Gastrocnemius medialis (tissue), 4 donors: ENCODE results near the gene VAMP4. TPM values are rescaled to one million over a fixed set of nuclear protein-coding genes. Genes with fewer than 3 reads are reported as not detected.
"Not testable (repeated sequence)": the region's sequence is repeated elsewhere in the genome, so short reads cannot be mapped to it uniquely, and the experiment has no call there.

ENCODE experiments used
- ATAC-seq, 2 donors: fragments of 150-250 bp; one replicate each; pipeline ENCODE4 v1.9.1; 2016
- DNase-seq, 2 donors: peaks; one replicate each; pipeline ENCODE4 v3.0.0-alpha.2; 2019
- H3K27ac ChIP-seq, 4 donors: fragments of 200-600 bp; sonication (generic); 1 replicate in 1 of 4; 2 replicates in 3 of 4; pipeline ENCODE4 v1.5.1; 2016 to 2018; ENCODE audit warnings: mild to moderate bottlenecking in 2 of 4, moderate library complexity in 1 of 4
- H3K27me3 ChIP-seq, 3 donors: fragments of 200-600 bp; sonication (generic) in 2 of 3; 1 replicate in 1 of 3; 2 replicates in 2 of 3; pipeline versions ENCODE4 v1.5.1 to v1.6.0; 2016 to 2019; ENCODE audit warnings: mild to moderate bottlenecking in 1 of 3, moderate library complexity in 1 of 3
- H3K36me3 ChIP-seq, 2 donors: fragments of 200-600 bp; sonication (generic) in 1 of 2; one replicate each; pipeline ENCODE4 v1.5.1; 2017 to 2018
- H3K4me1 ChIP-seq, 2 donors: fragments of 200-600 bp; sonication (generic) in 1 of 2; one replicate each; pipeline ENCODE4 v1.5.1; 2016 to 2017; ENCODE audit warnings: mild to moderate bottlenecking in 2 of 2
- H3K4me3 ChIP-seq, 4 donors: fragments of 200-600 bp; sonication (generic) in 3 of 4; 1 replicate in 1 of 4; 2 replicates in 3 of 4; pipeline ENCODE4 v1.5.1; 2016 to 2019; ENCODE audit warnings: mild to moderate bottlenecking in 2 of 4
- H3K9me3 ChIP-seq, 3 donors: fragments of 200-600 bp; sonication (generic) in 2 of 3; 1 replicate in 1 of 3; 2 replicates in 2 of 3; pipeline ENCODE4 v1.5.1; 2016 to 2019
- CTCF ChIP-seq, 5 experiments: fragments of 450-650 bp in 3 of 5; fragments of 200-600 bp in 2 of 5; sonication (generic) in 2 of 5; IDR thresholded peaks in 4 of 5; conservative IDR thresholded peaks in 1 of 5; 1 replicate in 4 of 5; 2 replicates in 1 of 5; pipeline ENCODE4 v1.5.1; 2016 to 2019; ENCODE audit warnings: antibody characterized with exemption in 5 of 5, mild to moderate bottlenecking in 3 of 5, moderate library complexity in 3 of 5
- POLR2A ChIP-seq, 2 donors: fragments of 450-650 bp; IDR thresholded peaks; one replicate each; pipeline ENCODE4 v1.6.1; 2017; ENCODE audit warnings: antibody characterized with exemption in 2 of 2, mild to moderate bottlenecking in 2 of 2, moderate library complexity in 2 of 2
- in situ Hi-C, 4 donors: fragments of 200-750 bp; cut with MboI; loops; one replicate each; pipeline versions ENCODE4 v1.15.0 to v1.8.0; 2017; ENCODE audit warnings: low sequenced_read_pairs in 4 of 4
- intact Hi-C: fragments of 100-400 bp; cut with DNase I; formaldehyde crosslinking; loops from one replicate; pipeline ENCODE4 v1.15.1; 2023; ENCODE audit warnings: low total_unique reads
- total RNA-seq, 4 donors: library from RNA; depleted of rRNA; stranded (reverse); fragments of >200 nt; gene quantifications; one replicate each; pipeline versions ENCODE4 v1.1.0 to v1.2.3, GENCODE V29; 2016

VAMP4 gene
- total RNA-seq, 4 donors from 2014 or later = 4.6 to 11.1 (median 5.0) TPM

- Histone ChIP-seq H3K27ac (no peak overlapping the region), H3K36me3 (peaks cover 0 to 41% of the 10 kb centered on the region in 2 donors), H3K4me1 (no peaks in the 10 kb centered on the region), H3K4me3 (no peak overlapping the region), H3K27me3 (no peaks in the 10 kb centered on the region), H3K9me3 (no peaks in the 10 kb centered on the region)
- no peak for TF ChIP-seq CTCF (IDR thresholded peaks at IDR 0.05 in 4 of 5, conservative IDR thresholded peaks at IDR 0.05 in 1 of 5)
- TF ChIP-seq POLR2A (IDR thresholded peaks at IDR 0.05) = no peak
- no peak for DNase-seq
- no peak for ATAC-seq
- in situ Hi-C loops (no loop called here), intact Hi-C loops (no loop called here)
These were observed 39.3 kb downstream of the VAMP4 start for GRCh38 chr1:171702598-171702997.

GRCh38 chr1:171699531-171699930 lies 42.3 kb downstream of the VAMP4 start:
- DNase-seq = no peak
- no peaks in the 10 kb centered on the region for H3K9me3 ChIP-seq
- no peak for ATAC-seq
- no peaks in the 10 kb centered on the region for H3K4me1 ChIP-seq
- no peak for TF ChIP-seq POLR2A (IDR thresholded peaks at IDR 0.05)
- no peak for TF ChIP-seq CTCF (IDR thresholded peaks at IDR 0.05 in 4 of 5, conservative IDR thresholded peaks at IDR 0.05 in 1 of 5)
- in situ Hi-C loops (no loop called here), intact Hi-C loops (no loop called here)
- no peak overlapping the region for H3K27ac ChIP-seq
- H3K4me3 ChIP-seq = no peak overlapping the region
- peaks cover 0 to 18% of the 10 kb centered on the region in 2 donors for H3K36me3 ChIP-seq
- no peaks in the 10 kb centered on the region for H3K27me3 ChIP-seq

- in situ Hi-C loops, ATAC-seq, intact Hi-C loops, H3K36me3 ChIP-seq, H3K4me1 ChIP-seq, H3K4me3 ChIP-seq, H3K27ac ChIP-seq, H3K27me3 ChIP-seq, H3K9me3 ChIP-seq, DNase-seq: not testable (repeated sequence)
These were observed 46.1 kb downstream of the VAMP4 start for GRCh38 chr1:171695772-171696171.

GRCh38 chr1:171693541-171693940 lies 48.3 kb downstream of the VAMP4 start:
- H3K36me3 ChIP-seq, ATAC-seq, in situ Hi-C loops, intact Hi-C loops, H3K27ac ChIP-seq, H3K4me1 ChIP-seq, H3K9me3 ChIP-seq, H3K4me3 ChIP-seq, DNase-seq, H3K27me3 ChIP-seq: not testable (repeated sequence)

GRCh38 chr1:171683870-171684269 lies 58.0 kb downstream of the VAMP4 start:
- DNase-seq = no peak
- intact Hi-C loops (no loop called here), in situ Hi-C loops (no loop called here)
- Histone ChIP-seq H3K9me3 (no peaks in the 10 kb centered on the region), H3K4me3 (no peak overlapping the region), H3K27ac (no peak overlapping the region), H3K4me1 (no peaks in the 10 kb centered on the region), H3K36me3 (no peaks in the 10 kb centered on the region), H3K27me3 (no peaks in the 10 kb centered on the region)
- no peak for TF ChIP-seq POLR2A (IDR thresholded peaks at IDR 0.05)
- TF ChIP-seq CTCF (IDR thresholded peaks at IDR 0.05 in 4 of 5, conservative IDR thresholded peaks at IDR 0.05 in 1 of 5) = no peak
- no peak for ATAC-seq

GRCh38 chr1:171680339-171680738 lies 61.5 kb downstream of the VAMP4 start:
- H3K27me3 ChIP-seq = no peaks in the 10 kb centered on the region
- intact Hi-C loops (no loop called here), in situ Hi-C loops (no loop called here)
- TF ChIP-seq POLR2A (IDR thresholded peaks at IDR 0.05) (no peak), CTCF (IDR thresholded peaks at IDR 0.05 in 4 of 5, conservative IDR thresholded peaks at IDR 0.05 in 1 of 5) (no peak)
- H3K27ac ChIP-seq = no peak overlapping the region
- no peaks in the 10 kb centered on the region for H3K36me3 ChIP-seq
- no peaks in the 10 kb centered on the region for H3K9me3 ChIP-seq
- no peak for DNase-seq
- H3K4me1 ChIP-seq = no peaks in the 10 kb centered on the region
- no peak for ATAC-seq
- no peak overlapping the region for H3K4me3 ChIP-seq
